Liver (tissue), 3 donors: Measurements from ENCODE around the gene ARHGEF2.

Experiments used
- ATF3 ChIP-seq: IDR thresholded peaks from 2 replicates; pipeline ENCODE4 v1.6.1; 2016; ENCODE audit warnings: antibody characterized with exemption
- CTCF ChIP-seq: fragments of 150-350 bp; IDR thresholded peaks from 2 replicates; pipeline ENCODE4 v1.5.1; 2017; ENCODE audit warnings: improper control_type of control experiment, low read depth, low read length; ENCODE audit not compliant: missing input control
- EGR1 ChIP-seq, 2 donors: IDR thresholded peaks; 2 replicates each; pipeline ENCODE4 v1.6.1; 2016 to 2018; ENCODE audit warnings: antibody characterized with exemption in 2 of 2, low read depth in 2 of 2
- FOXA1 ChIP-seq: IDR thresholded peaks from 2 replicates; pipeline ENCODE4 v1.6.1; 2016; ENCODE audit warnings: antibody characterized with exemption
- HNF4A ChIP-seq, 2 donors: conservative IDR thresholded peaks; 2 replicates each; pipeline ENCODE4 v1.6.1; 2016; ENCODE audit warnings: antibody characterized with exemption in 2 of 2, mild to moderate bottlenecking in 2 of 2
- JUND ChIP-seq, 2 donors: IDR thresholded peaks; 2 replicates each; pipeline ENCODE4 v1.6.1; 2016; ENCODE audit warnings: antibody characterized with exemption in 2 of 2
- MAX ChIP-seq: IDR thresholded peaks from 2 replicates; pipeline ENCODE4 v1.6.1; 2016; ENCODE audit warnings: antibody characterized with exemption
- RAD21 ChIP-seq, 2 donors: IDR thresholded peaks; 2 replicates each; pipeline ENCODE4 v1.6.1; 2016; ENCODE audit warnings: antibody characterized with exemption in 2 of 2, mild to moderate bottlenecking in 2 of 2
- REST ChIP-seq: IDR thresholded peaks from 2 replicates; pipeline ENCODE4 v1.6.1; 2016; ENCODE audit warnings: antibody characterized with exemption, mild to moderate bottlenecking
- SP1 ChIP-seq: IDR thresholded peaks from 2 replicates; pipeline ENCODE4 v1.6.1; 2018; ENCODE audit warnings: antibody characterized with exemption, mild to moderate bottlenecking
- TAF1 ChIP-seq: conservative IDR thresholded peaks from 2 replicates; pipeline ENCODE4 v1.6.1; 2016; ENCODE audit warnings: antibody characterized with exemption, mild to moderate bottlenecking
- YY1 ChIP-seq: IDR thresholded peaks from 2 replicates; pipeline ENCODE4 v1.6.1; 2016; ENCODE audit warnings: antibody characterized with exemption, mild to moderate bottlenecking
- ZBTB33 ChIP-seq: IDR thresholded peaks from 2 replicates; pipeline ENCODE4 v1.6.1; 2016; ENCODE audit warnings: antibody characterized with exemption
- donor health status: healthy.
- donor health status: healthy.

- no peak for TF ChIP-seq CTCF
- no peak for TF ChIP-seq ZBTB33
- no peak for TF ChIP-seq JUND (IDR thresholded peaks at IDR 0.05)
- no peak for TF ChIP-seq HNF4A (conservative IDR thresholded peaks at IDR 0.05)
- TF ChIP-seq RAD21 (IDR thresholded peaks at IDR 0.05): no peak
- no peak for TF ChIP-seq MAX
- TF ChIP-seq FOXA1: no peak
- no peak for TF ChIP-seq REST
- TF ChIP-seq TAF1: no peak
- no peak for TF ChIP-seq ATF3
- no peak for TF ChIP-seq YY1
- no peak for TF ChIP-seq SP1
- TF ChIP-seq EGR1 (IDR thresholded peaks at IDR 0.05; ENCODE audit: low read depth in 2 of 2): no peak
Measured at GRCh38 chr1:155978973-155979429, 654 bp upstream of the ARHGEF2 start.
